Nephron progenitor cell (in vitro differentiated cells): Measurements from ENCODE around the gene IKBKG.

ENCODE experiments used
- DNase-seq: peaks from one replicate; pipeline ENCODE4 v3.0.0; 2021
- H3K27ac Mint-ChIP-seq: 2 replicates; pipeline ENCODE4 v1.8.0; 2021; ENCODE audit warnings: mild to moderate bottlenecking, moderate library complexity, mixed read lengths
- H3K27me3 Mint-ChIP-seq: 2 replicates; pipeline ENCODE4 v1.8.0; 2021; ENCODE audit warnings: mild to moderate bottlenecking, low read depth, mixed read lengths; ENCODE audit not compliant: poor library complexity
- H3K36me3 Mint-ChIP-seq: 2 replicates; pipeline ENCODE4 v1.8.0; 2021; ENCODE audit warnings: low read depth, mixed read lengths
- H3K4me1 Mint-ChIP-seq: 2 replicates; pipeline ENCODE4 v1.8.0; 2021; ENCODE audit warnings: mixed read lengths
- H3K4me3 Mint-ChIP-seq: 2 replicates; pipeline ENCODE4 v1.8.0; 2021; ENCODE audit warnings: mild to moderate bottlenecking, moderate library complexity, mixed read lengths
- H3K9me3 Mint-ChIP-seq: 2 replicates; pipeline ENCODE4 v1.8.0; 2021; ENCODE audit warnings: mild to moderate bottlenecking, moderate library complexity, mixed read lengths
- TF ChIP-seq, protein P1 (sequence below): fragments of 200-600 bp; sonication (generic); IDR thresholded peaks from 2 replicates; pipeline ENCODE4 v1.5.0; 2021; ENCODE audit warnings: antibody characterized with exemption

The IKBKG gene

DNA sequence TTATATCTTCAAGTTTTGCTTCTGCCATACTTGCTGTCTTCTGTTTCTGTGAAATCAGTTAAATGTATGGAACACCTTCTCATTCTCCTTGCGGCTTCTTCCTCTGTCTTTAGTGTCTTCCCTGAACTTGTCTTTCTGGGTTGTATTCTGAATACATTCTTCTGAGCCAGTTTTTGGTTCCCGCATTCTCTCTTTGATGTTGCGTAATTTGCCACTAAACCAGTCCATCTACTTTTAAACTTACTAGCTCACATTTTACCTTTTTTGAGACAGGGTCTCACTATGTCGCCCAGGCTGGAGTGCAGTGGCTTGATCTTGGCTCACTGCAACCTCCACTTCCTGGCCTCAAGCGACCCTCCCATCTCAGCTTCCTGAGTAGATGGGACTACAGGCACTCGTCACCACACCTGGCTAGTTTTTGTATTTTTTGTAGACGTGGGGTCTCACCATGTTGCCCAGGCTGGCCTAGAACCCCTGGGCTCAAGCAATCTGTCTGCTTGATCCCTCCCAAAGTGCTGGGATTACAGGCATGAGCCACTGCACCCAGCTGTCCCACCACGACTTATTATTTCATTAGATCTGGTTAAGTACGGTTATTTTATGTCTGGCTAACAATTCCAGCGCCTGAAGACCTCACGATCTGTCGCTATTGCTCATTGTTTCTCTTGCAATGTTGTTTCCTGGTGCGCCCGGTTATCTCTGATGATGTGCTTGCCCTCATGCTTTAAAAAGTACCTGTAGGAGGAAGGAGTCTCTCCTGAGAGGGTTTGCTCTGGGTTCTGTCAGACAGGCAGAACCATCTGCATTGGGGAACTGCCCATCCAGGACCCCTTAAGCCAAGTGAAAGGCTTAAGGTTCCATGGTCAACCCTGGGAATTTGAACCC lies 21.6 kb upstream of the IKBKG start:
- Mint-ChIP-seq H3K27me3 (no peaks in the 10 kb centered on the region), H3K36me3 (no peaks in the 10 kb centered on the region), H3K4me1 (peaks cover 14% of the 10 kb centered on the region), H3K9me3 (peaks cover 56% of the 10 kb centered on the region), H3K27ac (no peak overlapping the region), H3K4me3 (no peak overlapping the region)
- TF ChIP-seq, protein P1, sequence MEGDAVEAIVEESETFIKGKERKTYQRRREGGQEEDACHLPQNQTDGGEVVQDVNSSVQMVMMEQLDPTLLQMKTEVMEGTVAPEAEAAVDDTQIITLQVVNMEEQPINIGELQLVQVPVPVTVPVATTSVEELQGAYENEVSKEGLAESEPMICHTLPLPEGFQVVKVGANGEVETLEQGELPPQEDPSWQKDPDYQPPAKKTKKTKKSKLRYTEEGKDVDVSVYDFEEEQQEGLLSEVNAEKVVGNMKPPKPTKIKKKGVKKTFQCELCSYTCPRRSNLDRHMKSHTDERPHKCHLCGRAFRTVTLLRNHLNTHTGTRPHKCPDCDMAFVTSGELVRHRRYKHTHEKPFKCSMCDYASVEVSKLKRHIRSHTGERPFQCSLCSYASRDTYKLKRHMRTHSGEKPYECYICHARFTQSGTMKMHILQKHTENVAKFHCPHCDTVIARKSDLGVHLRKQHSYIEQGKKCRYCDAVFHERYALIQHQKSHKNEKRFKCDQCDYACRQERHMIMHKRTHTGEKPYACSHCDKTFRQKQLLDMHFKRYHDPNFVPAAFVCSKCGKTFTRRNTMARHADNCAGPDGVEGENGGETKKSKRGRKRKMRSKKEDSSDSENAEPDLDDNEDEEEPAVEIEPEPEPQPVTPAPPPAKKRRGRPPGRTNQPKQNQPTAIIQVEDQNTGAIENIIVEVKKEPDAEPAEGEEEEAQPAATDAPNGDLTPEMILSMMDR, result no peak
- no peak for DNase-seq

DNA sequence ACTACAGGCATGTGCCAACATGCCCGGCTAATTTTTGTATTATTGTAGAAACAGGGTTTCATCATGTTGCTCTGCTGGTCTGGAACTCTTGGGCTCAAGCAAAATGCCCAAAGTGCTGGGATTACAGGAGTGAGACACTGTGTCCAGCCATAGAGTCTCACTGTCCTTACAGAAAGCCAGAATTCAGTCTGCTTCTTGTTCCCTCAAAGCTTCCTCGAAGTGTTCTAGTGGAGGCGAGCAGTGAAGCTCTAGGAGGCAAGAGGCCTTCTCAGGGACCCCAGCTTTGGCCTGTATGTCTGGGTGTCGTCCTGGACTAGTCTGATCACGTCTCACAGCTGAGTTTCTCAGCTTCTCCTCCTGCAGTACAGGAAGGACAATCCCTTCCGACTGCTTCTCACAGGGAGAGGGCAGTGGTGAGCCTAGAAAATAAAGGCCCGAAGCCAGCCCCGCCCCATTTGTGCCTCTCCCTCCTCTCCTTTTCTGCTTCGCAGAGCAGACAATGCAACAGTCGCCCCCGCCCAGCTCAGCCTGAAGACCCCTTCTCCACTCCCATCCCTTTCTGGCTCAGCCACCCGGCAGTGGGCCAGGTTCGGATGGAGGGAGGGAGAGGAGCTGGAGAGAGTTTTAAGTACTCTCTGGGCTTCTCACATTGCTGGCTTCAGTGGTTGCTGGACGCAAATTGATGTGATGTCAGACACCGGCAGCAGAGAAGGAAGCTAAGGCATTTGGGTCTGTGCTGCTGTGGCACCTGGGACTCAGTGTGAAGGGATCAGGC lies 20.3 kb upstream of the IKBKG start:
- peaks cover 56% of the 10 kb centered on the region for H3K9me3 Mint-ChIP-seq
- H3K4me3 Mint-ChIP-seq, result peak overlapping the region; percentile 66
- TF ChIP-seq, protein P1, result no peak
- peaks cover 10% of the 10 kb centered on the region for H3K4me1 Mint-ChIP-seq
- H3K27ac Mint-ChIP-seq, result peak overlapping the region; percentile 90
- no peaks in the 10 kb centered on the region for H3K27me3 Mint-ChIP-seq
- peak; percentile 74 for DNase-seq
- H3K36me3 Mint-ChIP-seq, result no peaks in the 10 kb centered on the region

DNA sequence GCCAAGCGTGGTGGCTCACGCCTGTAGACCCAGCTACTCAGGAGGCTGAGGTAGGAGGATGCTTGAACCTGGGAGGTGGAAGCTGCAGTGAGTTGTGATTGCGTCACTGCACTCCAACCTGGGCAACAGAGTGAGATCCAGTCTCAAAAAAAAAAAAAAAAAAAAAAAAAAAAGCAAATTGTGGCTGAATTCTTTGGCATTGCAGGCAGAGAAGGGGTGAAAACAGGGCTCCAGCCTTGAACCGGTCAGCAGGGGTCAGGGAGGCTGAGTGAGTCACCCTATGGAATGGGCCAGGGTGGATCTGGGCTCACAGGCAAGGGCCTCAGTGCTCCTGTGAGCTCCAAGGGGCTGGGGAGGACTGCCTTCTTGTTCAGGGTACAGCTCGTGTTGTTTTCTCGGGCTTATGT lies 18.2 kb upstream of the IKBKG start:
- no peaks in the 10 kb centered on the region for H3K27me3 Mint-ChIP-seq
- H3K4me3 Mint-ChIP-seq, result no peak overlapping the region
- no peaks in the 10 kb centered on the region for H3K36me3 Mint-ChIP-seq
- H3K9me3 Mint-ChIP-seq, result peaks cover 55% of the 10 kb centered on the region
- DNase-seq, result no peak
- H3K27ac Mint-ChIP-seq, result no peak overlapping the region
- H3K4me1 Mint-ChIP-seq, result peaks cover 10% of the 10 kb centered on the region
- TF ChIP-seq, protein P1, result no peak

DNA sequence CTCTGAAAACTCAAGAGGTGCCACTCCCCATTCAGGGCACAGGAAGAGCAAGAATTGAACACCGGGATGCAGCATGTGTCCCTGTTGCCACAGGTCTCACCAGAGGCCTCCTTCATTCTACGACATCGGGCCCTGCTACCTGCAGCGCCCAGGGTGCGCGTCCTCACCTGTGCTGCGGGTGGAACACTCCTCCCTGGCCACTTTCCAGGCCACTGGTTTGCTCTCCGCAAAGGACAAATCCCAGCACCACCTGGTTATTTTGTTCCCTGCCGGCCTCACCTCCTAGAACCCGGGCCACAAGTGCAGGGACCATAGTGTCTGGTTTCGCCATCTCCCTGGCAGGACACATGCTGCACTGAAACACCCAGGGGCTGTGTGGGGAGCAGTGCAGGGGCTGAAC lies 17.1 kb upstream of the IKBKG start:
- no peak overlapping the region for H3K4me3 Mint-ChIP-seq
- H3K27ac Mint-ChIP-seq, result no peak overlapping the region
- H3K9me3 Mint-ChIP-seq, result peaks cover 58% of the 10 kb centered on the region

DNA sequence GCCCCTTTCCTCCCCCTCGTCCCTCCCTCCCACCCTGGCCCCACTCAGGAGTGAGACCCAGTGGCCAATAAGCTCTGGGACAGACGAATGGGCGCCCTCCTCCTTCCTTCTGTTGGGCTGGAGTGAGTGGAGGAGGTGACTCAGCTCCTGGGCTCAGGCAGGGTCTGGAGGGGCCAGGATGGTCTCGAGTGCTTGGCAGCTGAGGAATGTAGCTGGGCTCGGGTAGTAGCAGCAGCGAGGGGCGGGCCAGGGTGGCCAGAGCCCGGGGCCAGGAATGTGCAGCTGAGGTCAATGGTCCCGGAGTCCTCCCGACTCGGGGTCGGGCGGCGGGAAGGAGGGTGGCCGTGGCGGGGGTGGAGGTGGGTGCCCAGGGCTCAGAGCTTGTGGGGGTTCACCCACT lies 15.8 kb upstream of the IKBKG start:
- Mint-ChIP-seq H3K4me1 (peaks cover 10% of the 10 kb centered on the region), H3K36me3 (no peaks in the 10 kb centered on the region), H3K4me3 (no peak overlapping the region), H3K27me3 (no peaks in the 10 kb centered on the region), H3K9me3 (peaks cover 59% of the 10 kb centered on the region), H3K27ac (no peak overlapping the region)
- DNase-seq, result no peak
- TF ChIP-seq, protein P1, result no peak

More for the DNA sequence above, 17.1 kb upstream of the IKBKG start:
- DNase-seq, result no peak
- TF ChIP-seq, protein P1, result no peak
- Mint-ChIP-seq H3K27me3 (no peaks in the 10 kb centered on the region), H3K36me3 (no peaks in the 10 kb centered on the region), H3K4me1 (peaks cover 10% of the 10 kb centered on the region)
